NAMALWA (cell line): Measurements from ENCODE around the gene WFS1.

Experiments used
- DNase-seq: peaks from one replicate; pipeline ENCODE4 v3.0.0-alpha.2; 2015; ENCODE audit warnings: low spot score

Gene WFS1

GRCh38 chr4:6262176-6262575 lies 7.5 kb upstream of the WFS1 start:
- no peak for DNase-seq

GRCh38 chr4:6262847-6263487 lies 6.7 kb upstream of the WFS1 start:
- DNase-seq: no peak

GRCh38 chr4:6263526-6264224 lies 6.0 kb upstream of the WFS1 start:
- no peak for DNase-seq

GRCh38 chr4:6264225-6264540 lies 5.5 kb upstream of the WFS1 start:
- peak; percentile 39 for DNase-seq

- no peak for DNase-seq
Measured at GRCh38 chr4:6265546-6265945, 4.1 kb upstream of the WFS1 start.

GRCh38 chr4:6267573-6267972 lies 2.1 kb upstream of the WFS1 start:
- DNase-seq: peak; percentile 44

GRCh38 chr4:6268650-6269615 lies 717 bp upstream of the WFS1 start:
- peak; percentile 10 for DNase-seq

GRCh38 chr4:6270636-6271121 lies 1.0 kb downstream of the WFS1 start:
- no peak for DNase-seq

- DNase-seq: no peak
Measured at GRCh38 chr4:6271206-6271605, 1.6 kb downstream of the WFS1 start.

- DNase-seq: no peak
Measured at GRCh38 chr4:6271701-6272465, 2.2 kb downstream of the WFS1 start.

- DNase-seq: no peak
Measured at GRCh38 chr4:6272863-6273660, 3.4 kb downstream of the WFS1 start.

GRCh38 chr4:6273661-6273990 lies 4.0 kb downstream of the WFS1 start:
- no peak for DNase-seq

GRCh38 chr4:6275351-6275750 lies 5.7 kb downstream of the WFS1 start:
- no peak for DNase-seq

GRCh38 chr4:6275898-6276806 lies 6.5 kb downstream of the WFS1 start:
- no peak for DNase-seq

GRCh38 chr4:6277139-6277802 lies 7.6 kb downstream of the WFS1 start:
- DNase-seq: no peak

GRCh38 chr4:6277935-6278800 lies 8.5 kb downstream of the WFS1 start:
- DNase-seq: no peak

- no peak for DNase-seq
Measured at GRCh38 chr4:6278801-6279197, 9.1 kb downstream of the WFS1 start.

GRCh38 chr4:6279582-6280289 lies 10.1 kb downstream of the WFS1 start:
- no peak for DNase-seq
